Measurements from ENCODE around the gene SVIL. TPM values are rescaled to one million over a fixed set of nuclear protein-coding genes. Genes with fewer than 3 reads are reported as not detected.
"Not testable (repeated sequence)": the region's sequence is repeated elsewhere in the genome, so short reads cannot be mapped to it uniquely, and the experiment has no call there.

The SVIL gene
- total RNA-seq, 1 donor from 2014 or later: 16.7 TPM

GRCh38 chr10:29549493-29549892 lies 85.3 kb downstream of the SVIL start:
- not testable (repeated sequence) for FAIRE-seq; DNase-seq (ENCODE audit: low spot score in 2 of 2)

DNA sequence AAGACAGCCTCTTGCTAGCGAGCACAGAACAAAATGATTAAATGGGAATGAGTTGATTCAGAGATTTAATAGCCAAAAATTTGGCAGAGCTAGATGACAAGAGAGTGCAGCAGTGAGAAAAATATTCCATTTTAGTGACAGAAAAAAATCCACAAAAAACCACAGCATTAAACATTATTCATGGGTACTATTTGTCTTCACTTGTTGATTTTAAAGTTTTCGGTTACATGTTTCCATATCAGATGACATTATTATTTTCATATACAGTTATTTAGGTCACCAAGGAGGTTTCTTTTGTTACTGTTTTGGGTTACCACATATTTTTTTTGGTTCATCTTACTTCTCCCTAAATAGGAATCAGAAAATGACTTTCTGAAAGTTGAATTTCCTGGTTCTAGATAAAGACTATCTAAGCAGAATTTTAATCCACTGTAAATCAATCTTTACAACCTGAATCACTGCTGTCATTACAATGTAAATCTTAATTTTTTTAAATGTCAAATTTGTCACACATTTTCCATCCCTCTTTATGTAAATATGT lies 87.9 kb downstream of the SVIL start:
- FAIRE-seq (no peak), DNase-seq (ENCODE audit: low spot score in 2 of 2) (no peak)

DNA sequence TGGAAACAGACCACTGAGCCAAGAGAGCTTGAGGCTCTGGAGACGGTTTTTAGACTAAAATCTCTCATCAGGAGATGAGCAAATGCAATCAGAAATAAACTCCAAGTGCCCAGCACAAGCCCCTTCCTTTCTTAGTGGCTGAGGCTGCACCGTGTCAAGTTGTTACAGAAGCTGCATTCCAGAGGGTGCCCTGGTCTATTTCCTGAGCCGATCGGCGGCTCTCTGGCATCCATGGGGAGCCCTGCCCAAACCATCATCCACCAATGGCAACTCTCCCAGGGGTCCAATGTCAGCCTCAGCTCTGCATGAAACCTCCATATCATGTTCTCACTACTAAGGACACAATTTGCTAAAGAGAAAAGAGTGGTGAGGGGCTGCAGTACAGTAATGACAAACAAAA lies 89.6 kb downstream of the SVIL start:
- no peak for DNase-seq (ENCODE audit: low spot score in 2 of 2)
- FAIRE-seq: no peak

GRCh38 chr10:29543715-29544114 lies 91.1 kb downstream of the SVIL start:
- no peak for DNase-seq (ENCODE audit: low spot score in 2 of 2)
- no peak for FAIRE-seq

DNA sequence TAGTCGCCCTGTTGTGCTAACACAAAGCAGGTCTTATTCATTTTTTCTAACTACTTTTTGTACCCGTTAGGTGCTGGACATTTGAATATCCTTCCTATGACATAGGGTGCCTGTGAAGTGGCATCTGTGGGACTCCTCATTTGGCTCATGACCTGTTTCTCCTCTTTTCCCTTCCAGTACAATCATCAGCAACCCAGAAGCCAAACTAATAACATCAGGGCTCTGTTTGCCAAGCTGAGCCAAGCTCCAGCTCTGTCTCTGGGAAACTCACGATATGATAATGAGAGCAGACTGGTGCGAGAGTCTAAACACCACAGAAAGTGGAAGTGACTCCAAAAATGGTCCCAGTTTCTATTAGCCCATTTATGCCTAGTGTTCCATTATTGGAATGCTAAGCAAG lies 92.0 kb downstream of the SVIL start:
- DNase-seq (ENCODE audit: low spot score in 2 of 2): no peak
- no peak for FAIRE-seq

DNA sequence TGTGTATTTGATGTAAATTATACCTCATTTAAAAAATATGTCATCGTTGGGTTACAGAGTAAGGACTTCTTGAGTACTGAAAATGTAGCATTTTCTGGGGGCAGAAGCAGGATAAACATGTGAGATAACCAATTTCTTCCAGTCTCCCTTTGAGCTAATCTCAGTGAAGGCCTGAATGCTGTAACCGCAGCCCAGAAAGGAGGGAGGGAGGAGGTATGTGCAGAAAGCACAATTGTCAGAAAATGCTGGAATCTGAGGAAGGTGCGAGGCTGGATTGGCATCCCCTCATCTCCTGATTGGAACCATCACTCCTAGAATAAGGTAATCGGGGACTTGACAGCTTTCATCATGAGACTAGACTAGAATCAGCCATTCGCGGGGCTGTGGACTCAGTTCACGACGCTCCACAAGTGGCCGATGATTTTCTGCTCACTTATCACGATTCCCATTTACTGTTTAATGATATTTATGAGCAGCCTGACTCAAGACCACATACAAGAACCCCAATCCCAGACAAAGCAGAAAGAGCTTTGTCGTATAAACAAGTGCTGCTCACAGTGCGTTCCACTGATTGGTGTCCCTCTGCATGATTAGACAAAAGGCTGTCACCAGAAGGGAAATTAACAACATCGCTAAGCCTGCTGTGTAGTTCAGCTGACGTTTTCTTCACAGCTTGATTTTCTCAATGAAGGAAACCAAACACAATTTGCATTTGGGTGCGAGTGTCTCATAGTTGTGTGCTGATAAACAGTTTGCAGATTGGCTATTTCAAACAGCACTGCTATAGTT lies 93.2 kb downstream of the SVIL start:
- FAIRE-seq: no peak
- DNase-seq (ENCODE audit: low spot score in 2 of 2): no peak

GRCh38 chr10:29540016-29540415 lies 94.8 kb downstream of the SVIL start:
- FAIRE-seq: no peak
- no peak for DNase-seq (ENCODE audit: low spot score in 2 of 2)

GRCh38 chr10:29539412-29539811 lies 95.4 kb downstream of the SVIL start:
- FAIRE-seq (no peak), DNase-seq (ENCODE audit: low spot score in 2 of 2) (no peak)

- FAIRE-seq: no peak
- no peak for DNase-seq (ENCODE audit: low spot score in 2 of 2)
Measured at GRCh38 chr10:29537799-29538198, 97.0 kb downstream of the SVIL start.

DNA sequence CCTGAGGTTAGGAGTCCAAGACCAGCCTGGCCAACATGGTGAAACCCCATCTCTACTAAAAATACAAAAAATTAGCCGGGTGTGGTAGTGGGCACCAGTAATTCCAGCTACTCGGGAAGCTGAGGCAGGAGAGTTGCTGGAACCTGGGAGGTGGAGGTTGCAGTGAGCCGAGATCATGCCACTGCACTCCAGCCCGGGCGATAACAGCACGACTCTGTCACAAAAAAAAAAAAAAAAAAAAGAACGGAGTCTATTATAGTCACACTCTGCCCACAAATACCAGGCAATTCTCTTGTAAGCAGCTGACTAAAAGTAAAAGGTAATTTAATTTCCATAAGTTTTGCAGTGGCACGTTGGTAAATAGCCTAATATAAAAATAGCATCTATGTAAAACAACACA lies 98.1 kb downstream of the SVIL start:
- FAIRE-seq; DNase-seq (ENCODE audit: low spot score in 2 of 2): not testable (repeated sequence)

GRCh38 chr10:29535778-29536453 lies 98.9 kb downstream of the SVIL start:
- no peak for DNase-seq (ENCODE audit: low spot score in 2 of 2)
- FAIRE-seq: no peak

- DNase-seq (ENCODE audit: low spot score in 2 of 2): peak; percentile 35 to 41
- no peak for FAIRE-seq
Measured at GRCh38 chr10:29535012-29535777, 99.6 kb downstream of the SVIL start.

GRCh38 chr10:29534590-29534989 lies 100.2 kb downstream of the SVIL start:
- no peak for FAIRE-seq
- no peak for DNase-seq (ENCODE audit: low spot score in 2 of 2)

DNA sequence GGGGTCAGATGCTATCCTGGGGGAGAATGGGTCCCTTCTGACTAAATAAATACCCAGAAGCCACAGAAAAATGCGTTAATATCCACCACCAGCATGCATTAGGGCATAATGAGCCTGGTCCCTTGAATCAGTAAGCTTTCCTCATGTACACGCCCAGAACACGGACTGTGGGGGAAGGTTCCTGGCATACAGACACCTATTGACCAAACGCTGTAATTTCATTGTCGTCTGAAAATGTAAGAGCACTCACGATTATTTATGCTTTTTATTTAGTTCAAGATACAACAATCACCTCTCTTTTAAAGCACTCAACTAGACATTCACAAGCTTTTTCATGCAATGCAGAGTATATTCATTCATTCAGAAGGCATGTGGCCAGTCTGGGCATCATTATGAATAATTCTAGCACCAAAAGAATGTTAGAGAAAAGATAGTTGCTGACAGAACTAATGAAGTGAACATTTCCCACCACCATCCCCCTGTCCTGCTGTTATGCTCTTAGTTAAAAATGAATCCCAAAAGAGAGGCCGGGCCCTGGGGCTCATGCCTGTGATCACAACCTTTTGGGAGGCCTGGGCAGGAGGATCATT lies 101.0 kb downstream of the SVIL start:
- no peak for FAIRE-seq
- no peak for DNase-seq (ENCODE audit: low spot score in 2 of 2)

GRCh38 chr10:29533046-29533445 lies 101.7 kb downstream of the SVIL start:
- FAIRE-seq: no peak

DNA sequence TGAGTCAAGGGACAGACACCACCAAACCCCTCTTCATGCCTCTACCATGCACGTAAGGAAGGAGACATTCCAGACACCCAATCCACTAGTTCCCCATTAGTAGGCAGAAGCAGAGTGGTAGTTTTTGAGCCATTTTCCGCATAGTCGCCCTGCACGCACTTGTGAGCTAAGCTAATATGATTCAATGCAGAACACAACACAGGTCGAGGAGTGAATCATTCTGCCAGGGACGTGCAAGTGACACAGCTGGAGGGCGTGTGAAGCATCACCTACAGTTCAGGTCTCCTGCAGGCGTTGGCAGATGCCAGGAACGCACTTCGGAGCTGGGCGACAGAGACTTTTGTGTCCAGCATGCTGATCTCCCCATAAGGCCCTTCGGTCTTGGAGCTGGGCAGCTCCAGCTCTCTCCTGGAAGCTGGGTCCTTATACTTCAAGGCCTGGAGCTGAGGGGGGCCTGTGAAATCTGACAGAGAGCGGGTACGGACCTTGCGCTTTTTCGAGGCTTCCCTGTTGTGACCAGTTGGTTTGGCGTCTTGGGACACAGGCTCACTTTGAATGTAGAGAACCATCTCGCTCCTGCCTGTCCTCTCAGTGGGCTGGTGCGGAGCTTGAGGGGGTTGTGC lies 102.4 kb downstream of the SVIL start:
- no peak for FAIRE-seq
- no peak for DNase-seq (ENCODE audit: low spot score in 2 of 2)

More at GRCh38 chr10:29533046-29533445, 101.7 kb downstream of the SVIL start:
- DNase-seq (ENCODE audit: low spot score in 2 of 2): no peak

DNA sequence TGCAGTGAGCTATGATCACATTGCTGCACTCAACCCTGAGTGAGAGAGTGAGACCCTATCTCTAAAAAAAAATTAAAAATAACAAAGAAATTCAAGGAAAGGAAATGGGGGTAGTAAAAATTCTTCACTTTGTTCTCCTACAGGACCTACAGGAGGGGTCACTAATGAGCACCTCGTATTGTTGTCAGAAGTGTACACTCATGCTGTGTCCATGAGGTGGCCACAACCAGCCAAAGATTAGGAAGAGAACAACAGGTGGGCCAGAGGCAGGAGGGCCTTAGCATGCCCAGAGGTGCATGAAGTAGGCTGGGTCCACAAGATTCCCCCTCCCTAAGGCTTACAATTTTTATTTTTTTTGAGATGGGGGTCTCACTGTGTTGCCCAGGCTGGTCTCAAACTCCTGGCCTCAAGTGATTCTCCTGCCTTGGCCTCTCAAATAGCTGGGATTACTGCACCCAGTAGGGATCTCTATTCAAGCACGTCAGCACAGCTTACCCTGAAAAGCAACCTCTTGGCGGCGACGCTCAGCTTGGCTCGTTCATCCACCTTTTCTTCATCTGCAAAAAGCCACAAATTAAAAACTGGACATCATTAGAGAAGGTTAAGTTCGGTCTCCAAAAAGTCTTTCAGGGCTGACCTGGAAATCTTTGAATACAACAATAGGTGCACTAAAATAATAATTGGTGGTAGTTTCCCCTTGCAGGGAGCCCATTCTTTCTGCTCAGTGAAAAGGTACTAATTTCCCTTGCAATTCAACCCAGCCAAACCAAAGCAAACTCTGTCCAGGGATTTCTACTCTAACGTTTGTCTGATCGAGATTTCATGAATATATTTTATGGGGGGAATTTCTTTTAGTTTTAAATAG lies 104.4 kb downstream of the SVIL start:
- FAIRE-seq (no peak), DNase-seq (ENCODE audit: low spot score in 2 of 2) (no peak)

DNA sequence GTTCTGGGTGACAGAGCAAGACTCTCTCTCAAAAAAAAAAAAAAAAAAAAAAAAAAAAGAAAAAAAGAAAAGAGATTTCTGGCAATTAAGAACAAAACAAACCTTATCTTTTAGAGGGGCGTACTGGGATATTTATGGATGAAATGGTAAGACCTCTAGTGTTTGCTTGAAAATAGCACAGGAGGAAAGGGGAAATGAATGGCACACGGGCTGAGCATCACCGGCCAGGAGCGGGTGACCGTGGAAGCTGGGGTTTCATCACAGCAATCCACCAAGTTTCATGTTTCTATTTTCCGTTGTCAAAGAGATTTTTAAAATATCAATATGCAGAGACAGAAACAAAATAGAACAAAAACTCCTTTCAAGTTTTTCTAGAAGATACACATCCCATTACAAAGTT lies 105.6 kb downstream of the SVIL start:
- DNase-seq (ENCODE audit: low spot score in 2 of 2): no peak

GRCh38 chr10:29525762-29526161 lies 109.0 kb downstream of the SVIL start:
- FAIRE-seq (no peak), DNase-seq (ENCODE audit: low spot score in 2 of 2) (no peak)

More for the DNA sequence above, 105.6 kb downstream of the SVIL start:
- FAIRE-seq: no peak
